Ishikawa (cell line): ENCODE results near the gene ACAA1.

Experiments
- CEBPB ChIP-seq: IDR thresholded peaks from 2 replicates; pipeline ENCODE4 v1.6.1; 2012
- CREB1 ChIP-seq: IDR thresholded peaks from 2 replicates; pipeline ENCODE4 v1.6.1; 2012; ENCODE audit warnings: low read depth
- EGR1 ChIP-seq: IDR thresholded peaks from 2 replicates; pipeline ENCODE4 v1.6.1; 2012
- EP300 ChIP-seq: IDR thresholded peaks from 2 replicates; pipeline ENCODE4 v1.6.1; 2012; ENCODE audit warnings: borderline replicate concordance
- FOXM1 ChIP-seq: IDR thresholded peaks from 2 replicates; pipeline ENCODE4 v1.6.1; 2012; ENCODE audit warnings: low read depth, borderline replicate concordance
- MAX ChIP-seq: IDR thresholded peaks from 2 replicates; pipeline ENCODE4 v1.6.1; 2012
- NFIC ChIP-seq: IDR thresholded peaks from 2 replicates; pipeline ENCODE4 v1.6.1; 2012
- RAD21 ChIP-seq: IDR thresholded peaks from 2 replicates; pipeline ENCODE4 v1.6.1; 2012; ENCODE audit warnings: low read depth
- TAF1 ChIP-seq: IDR thresholded peaks from 2 replicates; pipeline ENCODE4 v1.6.1; 2012; ENCODE audit warnings: low read depth, mild to moderate bottlenecking
- TCF12 ChIP-seq: IDR thresholded peaks from 2 replicates; pipeline ENCODE4 v1.6.1; 2012; ENCODE audit warnings: low read depth
- TEAD4 ChIP-seq: IDR thresholded peaks from 2 replicates; pipeline ENCODE4 v1.6.1; 2012
- YY1 ChIP-seq: IDR thresholded peaks from 2 replicates; pipeline ENCODE4 v1.6.1; 2012; ENCODE audit warnings: low read depth
- ZBTB7A ChIP-seq: IDR thresholded peaks from 2 replicates; pipeline ENCODE4 v1.6.1; 2012; ENCODE audit warnings: low read depth
- TF ChIP-seq, protein P1 (sequence below): IDR thresholded peaks from 2 replicates; pipeline ENCODE4 v1.6.1; 2012; ENCODE audit warnings: low read depth, mild to moderate bottlenecking
- TF ChIP-seq, protein P2 (sequence below): IDR thresholded peaks from 2 replicates; pipeline ENCODE4 v1.6.1; 2012

Gene ACAA1

DNA sequence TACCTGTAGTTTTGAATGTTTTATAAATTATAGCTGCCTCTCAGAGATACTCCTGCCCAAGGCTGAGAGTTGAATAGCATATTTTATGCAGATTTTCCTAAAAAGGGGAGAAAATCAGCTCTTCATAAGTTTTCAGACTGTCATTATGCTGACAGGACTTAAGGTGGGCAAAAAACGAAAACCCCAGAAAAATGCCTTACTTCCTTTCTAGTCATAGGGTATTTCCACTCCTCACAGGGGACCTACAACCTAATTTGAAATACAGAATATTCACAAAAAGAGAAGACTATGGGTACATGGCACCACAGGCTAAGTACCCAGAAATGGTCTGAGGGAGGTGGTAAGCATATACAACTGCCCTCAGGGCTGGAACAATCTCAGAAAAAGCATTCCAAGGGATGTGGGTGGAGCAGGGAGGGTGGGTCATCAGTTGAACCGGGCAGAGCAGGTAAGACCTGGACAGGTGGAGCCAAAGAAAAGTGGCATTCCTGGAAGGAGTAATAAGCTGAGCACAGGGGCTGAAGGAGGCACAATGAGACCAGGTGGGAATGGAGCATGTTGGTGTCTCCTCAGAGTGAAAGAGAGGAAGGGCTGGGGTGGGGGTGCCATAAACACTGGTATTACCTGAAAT lies 17.8 kb upstream of the ACAA1 start:
- TF ChIP-seq NFIC, result 0 out of 2 replicates have a peak, but pooled peaks have one; percentile 17
- TF ChIP-seq CEBPB, result no peak
- TF ChIP-seq EP300, result peak; percentile 41; the same call in 1 of the 2 replicates
- TF ChIP-seq MAX, result no peak
- peak; percentile 77 for TF ChIP-seq EGR1
- no peak for TF ChIP-seq TAF1
- no peak for TF ChIP-seq ZBTB7A
- no peak for TF ChIP-seq YY1
- TF ChIP-seq, protein P1, sequence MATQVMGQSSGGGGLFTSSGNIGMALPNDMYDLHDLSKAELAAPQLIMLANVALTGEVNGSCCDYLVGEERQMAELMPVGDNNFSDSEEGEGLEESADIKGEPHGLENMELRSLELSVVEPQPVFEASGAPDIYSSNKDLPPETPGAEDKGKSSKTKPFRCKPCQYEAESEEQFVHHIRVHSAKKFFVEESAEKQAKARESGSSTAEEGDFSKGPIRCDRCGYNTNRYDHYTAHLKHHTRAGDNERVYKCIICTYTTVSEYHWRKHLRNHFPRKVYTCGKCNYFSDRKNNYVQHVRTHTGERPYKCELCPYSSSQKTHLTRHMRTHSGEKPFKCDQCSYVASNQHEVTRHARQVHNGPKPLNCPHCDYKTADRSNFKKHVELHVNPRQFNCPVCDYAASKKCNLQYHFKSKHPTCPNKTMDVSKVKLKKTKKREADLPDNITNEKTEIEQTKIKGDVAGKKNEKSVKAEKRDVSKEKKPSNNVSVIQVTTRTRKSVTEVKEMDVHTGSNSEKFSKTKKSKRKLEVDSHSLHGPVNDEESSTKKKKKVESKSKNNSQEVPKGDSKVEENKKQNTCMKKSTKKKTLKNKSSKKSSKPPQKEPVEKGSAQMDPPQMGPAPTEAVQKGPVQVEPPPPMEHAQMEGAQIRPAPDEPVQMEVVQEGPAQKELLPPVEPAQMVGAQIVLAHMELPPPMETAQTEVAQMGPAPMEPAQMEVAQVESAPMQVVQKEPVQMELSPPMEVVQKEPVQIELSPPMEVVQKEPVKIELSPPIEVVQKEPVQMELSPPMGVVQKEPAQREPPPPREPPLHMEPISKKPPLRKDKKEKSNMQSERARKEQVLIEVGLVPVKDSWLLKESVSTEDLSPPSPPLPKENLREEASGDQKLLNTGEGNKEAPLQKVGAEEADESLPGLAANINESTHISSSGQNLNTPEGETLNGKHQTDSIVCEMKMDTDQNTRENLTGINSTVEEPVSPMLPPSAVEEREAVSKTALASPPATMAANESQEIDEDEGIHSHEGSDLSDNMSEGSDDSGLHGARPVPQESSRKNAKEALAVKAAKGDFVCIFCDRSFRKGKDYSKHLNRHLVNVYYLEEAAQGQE, result no peak
- TF ChIP-seq, protein P2, sequence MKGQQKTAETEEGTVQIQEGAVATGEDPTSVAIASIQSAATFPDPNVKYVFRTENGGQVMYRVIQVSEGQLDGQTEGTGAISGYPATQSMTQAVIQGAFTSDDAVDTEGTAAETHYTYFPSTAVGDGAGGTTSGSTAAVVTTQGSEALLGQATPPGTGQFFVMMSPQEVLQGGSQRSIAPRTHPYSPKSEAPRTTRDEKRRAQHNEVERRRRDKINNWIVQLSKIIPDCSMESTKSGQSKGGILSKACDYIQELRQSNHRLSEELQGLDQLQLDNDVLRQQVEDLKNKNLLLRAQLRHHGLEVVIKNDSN, result no peak
- no peak for TF ChIP-seq RAD21
- TF ChIP-seq CREB1, result no peak
- TF ChIP-seq TEAD4, result peak; percentile 85
- no peak for TF ChIP-seq TCF12
- no peak for TF ChIP-seq FOXM1

- TF ChIP-seq, protein P2, result no peak
- TF ChIP-seq TCF12 (peak; percentile 34; the same call in 1 of the 2 replicates), ZBTB7A (no peak), YY1 (no peak), MAX (peak; percentile 55), CREB1 (peak; percentile 69), CEBPB (peak; percentile 96), TEAD4 (peak; percentile 44; the same call in 1 of the 2 replicates), EGR1 (no peak), EP300 (peak; percentile 57; the same call in 1 of the 2 replicates), NFIC (peak; percentile 46; the same call in 1 of the 2 replicates), RAD21 (no peak), TAF1 (no peak), FOXM1 (peak; percentile 24; the same call in 1 of the 2 replicates)
- TF ChIP-seq, protein P1, result no peak; the same call in 1 of the 2 replicates
Observed at GRCh38 chr3:38154033-38154494, 17.1 kb upstream of the ACAA1 start.

- TF ChIP-seq YY1 (no peak), FOXM1 (no peak), TEAD4 (no peak), TCF12 (no peak), NFIC (no peak), TAF1 (no peak), EP300 (no peak), ZBTB7A (no peak), CREB1 (no peak), MAX (no peak), CEBPB (no peak), RAD21 (no peak), EGR1 (no peak)
- TF ChIP-seq, protein P2, result no peak
- TF ChIP-seq, protein P1, result no peak
Observed at GRCh38 chr3:38153221-38153620, 16.3 kb upstream of the ACAA1 start.
